Endothelial cell of umbilical vein (primary cell): ENCODE results near the gene IL3. TPM values are rescaled to one million over a fixed set of nuclear protein-coding genes. Genes with fewer than 3 reads are reported as not detected.

Source experiments
- BruUV-seq: library from RNA; stranded (reverse); fragments of 400-500 nt; replicated peaks from 2 replicates; lab custom pipeline; 2021; lab: Mats Ljungman, UMichigan
- CTCF ChIA-PET: fragments of 300-600, 350-600 bp; sonication (Branson Sonifier 250); formaldehyde crosslinking; loops from one replicate; lab custom pipeline; 2021; ENCODE audit warnings: antibody characterized with exemption, inconsistent platforms; lab: Charles Lee
- POLR2A ChIA-PET: fragments of 300-600, 350-600 bp; sonication (Branson Sonifier 250); formaldehyde crosslinking; loops from one replicate; lab custom pipeline; 2021; ENCODE audit warnings: antibody characterized with exemption, inconsistent platforms; lab: Charles Lee
- DNase-seq: peaks from one replicate; pipeline ENCODE4 v3.0.0-alpha.2; 2011; ENCODE audit warnings: low read depth, low spot score
- FAIRE-seq: peaks from 2 replicates; lab custom pipeline; 2011; peaks lifted over from hg19 to GRCh38; lab: Jason Lieb, UNC
- H2AFZ ChIP-seq: 2 replicates; pipeline ENCODE4 v1.6.0; 2012; ENCODE audit warnings: low read depth, low read length, control low read depth, inconsistent platforms
- H3K27ac ChIP-seq: 2 replicates; pipeline ENCODE4 v1.5.1; 2011; ENCODE audit warnings: low read depth, mild to moderate bottlenecking, control low read depth, low read length, moderate library complexity; ENCODE audit not compliant: insufficient read depth
- H3K27me3 ChIP-seq, 2 experiments: 2 replicates each; pipeline versions ENCODE4 v1.6.0 to v1.6.1; 2011; ENCODE audit warnings: low read length in 2 of 2, mixed read lengths in 1 of 2; ENCODE audit not compliant: control insufficient read depth in 2 of 2, insufficient read depth in 2 of 2
- H3K36me3 ChIP-seq, 2 experiments: 2 replicates in 1 of 2; 3 replicates in 1 of 2; pipeline ENCODE4 v1.5.1; 2011; ENCODE audit warnings: low read length in 2 of 2, mild to moderate bottlenecking in 1 of 2, moderate library complexity in 1 of 2; ENCODE audit not compliant: control insufficient read depth in 2 of 2, insufficient read depth in 2 of 2; ENCODE audit errors: extremely low read depth in 1 of 2
- H3K4me1 ChIP-seq: 3 replicates; pipeline ENCODE4 v1.5.1; 2011; ENCODE audit warnings: mild to moderate bottlenecking, low read length; ENCODE audit not compliant: control insufficient read depth, insufficient read depth; ENCODE audit errors: extremely low read depth
- H3K4me2 ChIP-seq: 2 replicates; pipeline ENCODE4 v1.6.1; 2011; ENCODE audit warnings: low read length, control low read depth, mixed read lengths; ENCODE audit not compliant: insufficient read depth
- H3K4me3 ChIP-seq, 3 experiments: fragments of 200-600 bp in 1 of 3; sonication (generic), shearing (Covaris generic) in 1 of 3; replicated peaks in 1 of 3; 2 replicates each; pipeline ENCODE4 v1.5.1; 2011 to 2016; ENCODE audit warnings: control low read depth in 3 of 3, low read length in 3 of 3, mild to moderate bottlenecking in 2 of 3, inconsistent platforms in 1 of 3, low read depth in 1 of 3, moderate library complexity in 1 of 3; ENCODE audit not compliant: insufficient read depth in 1 of 3
- H3K79me2 ChIP-seq: 2 replicates; pipeline ENCODE4 v1.6.0; 2012; ENCODE audit warnings: low read length, inconsistent platforms; ENCODE audit not compliant: control insufficient read depth, insufficient read depth
- H3K9ac ChIP-seq: replicated peaks from 2 replicates; pipeline ENCODE3; 2011; ENCODE audit warnings: low read length, control low read depth; ENCODE audit not compliant: insufficient read depth; ENCODE audit errors: extremely low read depth
- H3K9me1 ChIP-seq: replicated peaks from 3 replicates; pipeline ENCODE4 v1.6.0; 2011; ENCODE audit warnings: mild to moderate bottlenecking, low read length; ENCODE audit not compliant: control insufficient read depth, insufficient read depth; ENCODE audit errors: extremely low read depth
- H3K9me3 ChIP-seq: replicated peaks from 2 replicates; pipeline ENCODE4 v1.5.1; 2012; ENCODE audit warnings: low read length, inconsistent platforms; ENCODE audit not compliant: control insufficient read depth, insufficient read depth
- H4K20me1 ChIP-seq: replicated peaks from 2 replicates; pipeline ENCODE3; 2011; ENCODE audit warnings: mild to moderate bottlenecking, low read length; ENCODE audit not compliant: control insufficient read depth, insufficient read depth; ENCODE audit errors: extremely low read depth
- CTCF ChIP-seq, 2 donors: IDR thresholded peaks; 1 replicate in 1 of 2; 2 replicates in 1 of 2; pipeline ENCODE4 v1.5.1; 2011; ENCODE audit warnings: low read length in 2 of 2, mild to moderate bottlenecking in 2 of 2, moderate library complexity in 2 of 2, control low read depth in 1 of 2, inconsistent platforms in 1 of 2, low read depth in 1 of 2; ENCODE audit not compliant: insufficient read depth in 1 of 2; ENCODE audit errors: extremely low read depth in 1 of 2
- EZH2 ChIP-seq: IDR thresholded peaks from 2 replicates; pipeline ENCODE4 v1.6.1; 2012; ENCODE audit warnings: borderline replicate concordance, low read depth, mild to moderate bottlenecking, moderate library complexity, low read length, inconsistent platforms; ENCODE audit not compliant: severe bottlenecking
- FOS ChIP-seq: IDR thresholded peaks from 2 replicates; pipeline ENCODE4 v1.6.1; 2011; ENCODE audit warnings: mild to moderate bottlenecking, low read length, moderate library complexity, borderline replicate concordance; ENCODE audit not compliant: insufficient read depth
- GATA2 ChIP-seq: IDR thresholded peaks from 2 replicates; pipeline ENCODE4 v1.7.0; 2011; ENCODE audit warnings: low read depth, mild to moderate bottlenecking, moderate library complexity, mixed read lengths, low read length; ENCODE audit not compliant: insufficient read length, insufficient read depth
- JUN ChIP-seq: IDR thresholded peaks from 2 replicates; pipeline ENCODE4 v1.6.1; 2011; ENCODE audit warnings: borderline replicate concordance, low read depth; ENCODE audit not compliant: insufficient read length, insufficient read depth
- MYC ChIP-seq: IDR thresholded peaks from one replicate; pipeline ENCODE4 v1.6.1; 2011; ENCODE audit warnings: mild to moderate bottlenecking, low read depth, low read length
- POLR2A ChIP-seq: IDR thresholded peaks from 2 replicates; pipeline ENCODE4 v1.6.1; 2012; ENCODE audit warnings: low read depth, mild to moderate bottlenecking, control low read depth, low read length
- POLR2AphosphoS5 ChIP-seq: IDR thresholded peaks from 2 replicates; pipeline ENCODE4 v1.6.1; 2012; ENCODE audit warnings: low read depth, mild to moderate bottlenecking, control low read depth, low read length, moderate library complexity; ENCODE audit not compliant: insufficient read depth
- dilution Hi-C: fragments of 300-500 bp; cut with MboI; formaldehyde crosslinking; loops from one replicate; pipeline ENCODE4 v1.15.0; 2019; ENCODE audit warnings: low sequenced_read_pairs; ENCODE audit not compliant: extremely low pct_ligation_motif_present
- intact Hi-C: fragments of 100-400 bp; cut with micrococcal nuclease; formaldehyde crosslinking; loops from one replicate; pipeline ENCODE4 v1.10.0; 2022
- polyA plus RNA-seq, 4 experiments: library from polyadenylated mRNA; depleted of rRNA in 3 of 4; stranded (reverse) in 3 of 4; unstranded in 1 of 4; fragments of >200 nt; gene quantifications; 2 replicates each; pipeline versions ENCODE4 v1.2.1 to v1.2.3, GENCODE V29; 2011 to 2012; ENCODE audit warnings: missing spikeins in 1 of 4
- total RNA-seq: library from RNA; stranded (reverse); gene quantifications from 2 replicates; pipeline ENCODE4 v1.2.3, GENCODE V29; 2021

The IL3 gene
- total and polyA plus RNA-seq, 2 donors (not counting 3 experiments of a cell fraction or from before 2014, with no cell fraction given): not detected

GRCh38 chr5:132110195-132110594 lies 49.7 kb downstream of the IL3 start:
- H3K27ac ChIP-seq: no peak overlapping the region
- no peak for DNase-seq
- no peaks in the 10 kb centered on the region for H3K36me3 ChIP-seq
- H3K9me3 ChIP-seq: no peaks in the 10 kb centered on the region
- no TSS peak for BruUV-seq
- H3K9me1 ChIP-seq: no peaks in the 10 kb centered on the region
- ChIA-PET POLR2A (no interaction called here), CTCF (interaction anchor here (1.5 kb wide), 1 partner anchor 11 kb away, joined by 3 read pairs; no protein-coding TSS in a partner anchor)
- H2AFZ ChIP-seq: no peak overlapping the region
- intact Hi-C loops (no loop called here), dilution Hi-C loops (no loop called here)
- no peaks in the 10 kb centered on the region for H3K79me2 ChIP-seq
- no peak for TF ChIP-seq GATA2
- TF ChIP-seq FOS: no peak
- no peak for TF ChIP-seq EZH2
- TF ChIP-seq POLR2AphosphoS5: no peak
- TF ChIP-seq CTCF (IDR thresholded peaks at IDR 0.05; ENCODE audit: extremely low read depth in 1 of 2, insufficient read depth in 1 of 2, low read depth in 1 of 2, low read length in 2 of 2): no peak
- TF ChIP-seq POLR2A: no peak
- TF ChIP-seq MYC: no peak
- no peak for TF ChIP-seq JUN
- H3K4me2 ChIP-seq: no peak overlapping the region
- no peaks in the 10 kb centered on the region for H3K4me1 ChIP-seq
- H4K20me1 ChIP-seq: no peaks in the 10 kb centered on the region
- H3K9ac ChIP-seq: no peak overlapping the region
- peaks cover 0 to 4% of the 10 kb centered on the region in 2 experiments for H3K27me3 ChIP-seq
- no peak overlapping the region for H3K4me3 ChIP-seq
- no peak for FAIRE-seq
